Breast epithelium (tissue), 3 donors: ENCODE data around the gene DIS3L2.

ENCODE experiments used
- CTCF ChIP-seq, 3 donors: fragments of 450-650 bp; IDR thresholded peaks; one replicate each; pipeline ENCODE4 v1.5.1; 2016 to 2017; ENCODE audit warnings: antibody characterized with exemption in 3 of 3, mild to moderate bottlenecking in 3 of 3, moderate library complexity in 3 of 3
- POLR2A ChIP-seq: fragments of 450-650 bp; IDR thresholded peaks from one replicate; pipeline ENCODE4 v1.6.1; 2016; ENCODE audit warnings: antibody characterized with exemption, mild to moderate bottlenecking, moderate library complexity

DNA sequence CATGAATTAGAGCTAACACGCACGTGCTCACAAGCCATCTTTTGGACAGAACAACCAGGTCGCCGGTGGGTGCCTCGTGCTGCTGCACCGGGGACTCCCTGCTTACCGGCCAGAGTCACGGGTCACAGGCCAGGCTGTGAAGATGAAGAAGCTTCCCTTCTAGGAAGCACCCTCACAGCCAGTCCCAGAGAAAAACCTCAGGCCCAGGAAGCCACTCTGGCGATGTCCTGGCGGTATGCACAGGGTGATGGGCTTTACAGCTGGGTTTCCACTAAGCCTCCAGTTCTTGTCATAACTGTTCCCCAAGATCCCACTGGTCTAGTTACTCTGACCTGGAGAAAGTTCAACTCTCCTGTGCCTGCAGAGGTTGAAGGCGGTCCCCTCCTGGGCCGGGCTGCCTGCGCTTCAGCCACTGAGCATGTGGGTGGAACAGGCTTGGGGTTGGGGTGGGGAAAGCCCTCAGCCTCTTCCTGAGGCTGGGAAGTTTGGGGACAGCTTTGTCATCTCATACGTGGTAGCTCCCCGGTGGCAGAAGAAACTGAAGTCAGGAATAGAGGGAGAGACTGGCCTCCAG is 15.2 kb upstream of the DIS3L2 start:
- TF ChIP-seq CTCF (IDR thresholded peaks at IDR 0.05): no peak
- TF ChIP-seq POLR2A: no peak
